Endothelial cell of umbilical vein (primary cell): Measurements from ENCODE around the gene CISD3.
A peak's percentile ranks its signal among the peaks of the same experiment; 100 is the strongest.

Source experiments
- EZH2 ChIP-seq: IDR thresholded peaks from 2 replicates; pipeline ENCODE4 v1.6.1; 2012; ENCODE audit warnings: borderline replicate concordance, low read depth, mild to moderate bottlenecking, moderate library complexity, low read length, inconsistent platforms; ENCODE audit not compliant: severe bottlenecking
- FOS ChIP-seq: IDR thresholded peaks from 2 replicates; pipeline ENCODE4 v1.6.1; 2011; ENCODE audit warnings: mild to moderate bottlenecking, low read length, moderate library complexity, borderline replicate concordance; ENCODE audit not compliant: insufficient read depth
- GATA2 ChIP-seq: IDR thresholded peaks from 2 replicates; pipeline ENCODE4 v1.7.0; 2011; ENCODE audit warnings: low read depth, mild to moderate bottlenecking, moderate library complexity, mixed read lengths, low read length; ENCODE audit not compliant: insufficient read length, insufficient read depth
- JUN ChIP-seq: IDR thresholded peaks from 2 replicates; pipeline ENCODE4 v1.6.1; 2011; ENCODE audit warnings: borderline replicate concordance, low read depth; ENCODE audit not compliant: insufficient read length, insufficient read depth
- MYC ChIP-seq: IDR thresholded peaks from one replicate; pipeline ENCODE4 v1.6.1; 2011; ENCODE audit warnings: mild to moderate bottlenecking, low read depth, low read length
- POLR2A ChIP-seq: IDR thresholded peaks from 2 replicates; pipeline ENCODE4 v1.6.1; 2012; ENCODE audit warnings: low read depth, mild to moderate bottlenecking, control low read depth, low read length
- POLR2AphosphoS5 ChIP-seq: IDR thresholded peaks from 2 replicates; pipeline ENCODE4 v1.6.1; 2012; ENCODE audit warnings: low read depth, mild to moderate bottlenecking, control low read depth, low read length, moderate library complexity; ENCODE audit not compliant: insufficient read depth
- TF ChIP-seq, protein P1 (sequence below), 2 donors: IDR thresholded peaks; 1 replicate in 1 of 2; 2 replicates in 1 of 2; pipeline ENCODE4 v1.5.1; 2011; ENCODE audit warnings: low read length in 2 of 2, mild to moderate bottlenecking in 2 of 2, moderate library complexity in 2 of 2, control low read depth in 1 of 2, inconsistent platforms in 1 of 2, low read depth in 1 of 2; ENCODE audit not compliant: insufficient read depth in 1 of 2; ENCODE audit errors: extremely low read depth in 1 of 2
- TF ChIP-seq, protein P2 (sequence below): IDR thresholded peaks from 2 replicates; pipeline ENCODE4 v1.6.1; 2011; ENCODE audit not compliant: insufficient read depth, insufficient read length

DNA sequence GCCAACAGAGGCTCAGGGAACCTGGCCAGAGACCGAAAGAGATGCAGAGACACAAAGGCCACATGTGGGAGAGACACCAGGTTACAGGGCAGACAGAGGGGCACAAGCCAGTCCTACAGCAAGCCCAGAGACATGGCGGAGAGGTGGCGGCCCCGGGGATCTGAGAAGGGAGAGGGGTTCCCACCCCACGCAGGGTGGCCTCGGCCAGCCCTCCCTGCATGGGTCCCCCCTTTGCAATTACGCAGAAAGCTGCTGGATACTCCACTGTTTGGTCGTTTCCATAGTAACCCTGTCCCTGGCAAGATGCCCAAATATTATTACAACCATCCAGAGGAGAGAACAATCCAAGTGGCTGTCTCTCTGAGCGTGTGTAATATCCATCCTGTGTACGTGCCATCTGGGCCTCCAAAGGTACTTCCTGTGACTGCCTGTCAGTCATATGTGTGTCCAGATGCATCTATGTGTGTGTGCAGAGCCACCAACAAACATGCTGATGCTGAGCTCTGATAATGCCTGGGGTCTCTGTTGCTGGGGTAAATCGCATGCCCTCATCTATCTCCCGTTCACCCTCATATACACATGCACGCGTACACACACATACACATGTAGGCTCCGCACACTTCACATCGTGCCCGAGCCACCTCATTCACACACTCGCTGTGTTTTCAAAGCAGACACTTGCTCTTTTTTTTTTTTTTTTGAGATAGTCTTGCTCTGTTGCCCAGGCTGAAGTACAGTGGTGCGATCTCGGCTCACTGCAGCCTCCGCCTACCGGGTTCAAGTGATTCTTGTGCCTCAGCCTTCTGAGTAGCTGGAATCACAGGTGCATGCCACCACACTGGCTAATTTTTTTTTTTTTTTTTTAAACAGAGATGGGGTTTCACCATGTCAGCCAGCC is 12.5 kb downstream of the CISD3 start:
- TF ChIP-seq EZH2 (no peak), POLR2AphosphoS5 (peak; percentile 19), POLR2A (peak; percentile 63), GATA2 (no peak), FOS (no peak), MYC (no peak), JUN (no peak)
- TF ChIP-seq, protein P1, sequence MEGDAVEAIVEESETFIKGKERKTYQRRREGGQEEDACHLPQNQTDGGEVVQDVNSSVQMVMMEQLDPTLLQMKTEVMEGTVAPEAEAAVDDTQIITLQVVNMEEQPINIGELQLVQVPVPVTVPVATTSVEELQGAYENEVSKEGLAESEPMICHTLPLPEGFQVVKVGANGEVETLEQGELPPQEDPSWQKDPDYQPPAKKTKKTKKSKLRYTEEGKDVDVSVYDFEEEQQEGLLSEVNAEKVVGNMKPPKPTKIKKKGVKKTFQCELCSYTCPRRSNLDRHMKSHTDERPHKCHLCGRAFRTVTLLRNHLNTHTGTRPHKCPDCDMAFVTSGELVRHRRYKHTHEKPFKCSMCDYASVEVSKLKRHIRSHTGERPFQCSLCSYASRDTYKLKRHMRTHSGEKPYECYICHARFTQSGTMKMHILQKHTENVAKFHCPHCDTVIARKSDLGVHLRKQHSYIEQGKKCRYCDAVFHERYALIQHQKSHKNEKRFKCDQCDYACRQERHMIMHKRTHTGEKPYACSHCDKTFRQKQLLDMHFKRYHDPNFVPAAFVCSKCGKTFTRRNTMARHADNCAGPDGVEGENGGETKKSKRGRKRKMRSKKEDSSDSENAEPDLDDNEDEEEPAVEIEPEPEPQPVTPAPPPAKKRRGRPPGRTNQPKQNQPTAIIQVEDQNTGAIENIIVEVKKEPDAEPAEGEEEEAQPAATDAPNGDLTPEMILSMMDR (IDR thresholded peaks at IDR 0.05; ENCODE audit: extremely low read depth in 1 of 2, insufficient read depth in 1 of 2, low read depth in 1 of 2, low read length in 2 of 2) = no peak
- TF ChIP-seq, protein P2, sequence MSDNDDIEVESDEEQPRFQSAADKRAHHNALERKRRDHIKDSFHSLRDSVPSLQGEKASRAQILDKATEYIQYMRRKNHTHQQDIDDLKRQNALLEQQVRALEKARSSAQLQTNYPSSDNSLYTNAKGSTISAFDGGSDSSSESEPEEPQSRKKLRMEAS = no peak
